Neural progenitor cell (in vitro differentiated cells): ENCODE measurements around the gene CDCA7L. TPM values are rescaled to one million over a fixed set of nuclear protein-coding genes. Genes with fewer than 3 reads are reported as not detected.
A peak's percentile ranks its signal among the peaks of the same experiment; 100 is the strongest.
"Not testable (repeated sequence)": the region's sequence is repeated elsewhere in the genome, so short reads cannot be mapped to it uniquely, and the experiment has no call there.

Experiments used
- DNase-seq: peaks from one replicate; pipeline ENCODE4 v3.0.0-alpha.2; 2016; ENCODE audit warnings: low spot score
- H2AFZ ChIP-seq: fragments of 200-600 bp; sonication (generic); replicated peaks from 2 replicates; pipeline ENCODE4 v1.6.1; 2016; ENCODE audit warnings: antibody characterized with exemption
- H3F3A ChIP-seq: fragments of 200-600 bp; sonication (generic); 2 replicates; pipeline ENCODE4 v1.6.1; 2016; ENCODE audit warnings: antibody characterized with exemption, low read depth
- H3K27ac ChIP-seq: fragments of 200-600 bp; sonication (generic); 2 replicates; pipeline ENCODE4 v1.5.1; 2016; ENCODE audit warnings: mild to moderate bottlenecking
- H3K27me3 ChIP-seq: fragments of 200-600 bp; sonication (generic); 2 replicates; pipeline ENCODE4 v1.6.1; 2016; ENCODE audit warnings: mild to moderate bottlenecking, moderate library complexity
- H3K36me3 ChIP-seq: fragments of 200-600 bp; sonication (generic); 2 replicates; pipeline ENCODE4 v1.5.1; 2016
- H3K4me1 ChIP-seq: fragments of 200-600 bp; sonication (generic); 2 replicates; pipeline ENCODE4 v1.6.1; 2016; ENCODE audit warnings: mixed run types
- H3K4me2 ChIP-seq: fragments of 200-600 bp; sonication (generic); 2 replicates; pipeline ENCODE4 v1.6.1; 2016
- H3K4me3 ChIP-seq: fragments of 200-600 bp; sonication (generic); 2 replicates; pipeline ENCODE4 v1.5.1; 2016
- H3K79me2 ChIP-seq: fragments of 200-600 bp; sonication (generic); 2 replicates; pipeline ENCODE4 v1.6.1; 2016; ENCODE audit warnings: low read depth
- H3K9ac ChIP-seq: fragments of 200-600 bp; sonication (generic); 2 replicates; pipeline ENCODE4 v1.6.1; 2016
- H3K9me3 ChIP-seq: fragments of 200-600 bp; sonication (generic); 2 replicates; pipeline ENCODE4 v1.5.1; 2016; ENCODE audit warnings: low read depth
- H4K20me1 ChIP-seq: fragments of 200-600 bp; sonication (generic); 2 replicates; pipeline ENCODE4 v1.6.1; 2016; ENCODE audit warnings: low read depth
- H3K27ac Mint-ChIP-seq: 3 replicates; pipeline ENCODE4 v1.8.0; 2021; ENCODE audit warnings: mixed read lengths
- H3K27me3 Mint-ChIP-seq: 2 replicates; pipeline ENCODE4 v1.8.0; 2022; ENCODE audit warnings: low read depth, mild to moderate bottlenecking, inconsistent platforms, moderate library complexity, mixed read lengths; ENCODE audit not compliant: insufficient read depth
- H3K36me3 Mint-ChIP-seq: 3 replicates; pipeline ENCODE4 v1.8.0; 2021; ENCODE audit warnings: mixed read lengths
- H3K4me1 Mint-ChIP-seq: 3 replicates; pipeline ENCODE4 v1.8.0; 2021; ENCODE audit warnings: mixed read lengths
- H3K4me3 Mint-ChIP-seq: 3 replicates; pipeline ENCODE4 v1.8.0; 2021; ENCODE audit warnings: mild to moderate bottlenecking, moderate library complexity, mixed read lengths
- H3K9me3 Mint-ChIP-seq: 3 replicates; pipeline ENCODE4 v1.8.0; 2020; ENCODE audit warnings: mixed read lengths
- EZH2 ChIP-seq: fragments of 200-600 bp; sonication (generic); IDR thresholded peaks from 2 replicates; pipeline ENCODE4 v1.6.1; 2017; ENCODE audit warnings: antibody characterized with exemption, mild to moderate bottlenecking, moderate library complexity
- EZH2phosphoT487 ChIP-seq: fragments of 200-600 bp; sonication (generic); IDR thresholded peaks from 2 replicates; pipeline ENCODE4 v1.6.1; 2017; ENCODE audit warnings: antibody characterized with exemption
- total RNA-seq: library from RNA; depleted of rRNA; stranded (reverse); fragments of >200 nt; gene quantifications from 2 replicates; pipeline ENCODE4 v1.2.3, GENCODE V29; 2015; ENCODE audit warnings: low replicate concordance
- TF ChIP-seq, protein P1 (sequence below): fragments of 200-600 bp; sonication (generic); IDR thresholded peaks from 2 replicates; pipeline ENCODE4 v1.5.1; 2017; ENCODE audit warnings: antibody characterized with exemption, mild to moderate bottlenecking

CDCA7L gene
- total RNA-seq, 1 donor from 2014 or later = 39.9 TPM

DNA sequence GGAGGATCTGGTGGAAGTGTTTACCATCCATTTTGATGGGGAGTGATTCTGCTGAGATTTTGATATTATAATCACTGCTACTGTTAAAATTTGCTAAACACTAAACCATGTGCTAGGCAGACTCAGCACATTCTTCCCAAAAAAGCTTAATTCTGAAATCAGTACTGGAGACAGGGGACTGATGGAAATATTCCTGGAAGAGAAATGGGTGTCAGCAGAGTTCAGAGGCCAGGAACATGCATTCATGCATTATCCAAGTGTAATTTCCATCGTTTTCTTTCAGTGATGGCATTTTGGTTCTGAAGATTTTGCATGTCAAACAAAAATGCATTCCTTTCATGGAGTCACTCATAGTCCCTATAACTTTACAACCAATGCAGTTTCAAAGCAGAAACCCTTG lies 79.0 kb downstream of the CDCA7L start:
- Histone ChIP-seq H3K9ac (no peak overlapping the region), H2AFZ (peak overlapping the region; percentile 30), H3K27me3 (no peaks in the 10 kb centered on the region), H4K20me1 (no peaks in the 10 kb centered on the region), H3K9me3 (no peaks in the 10 kb centered on the region), H3F3A (no peaks in the 10 kb centered on the region), H3K27ac (no peak overlapping the region), H3K4me3 (no peak overlapping the region), H3K79me2 (no peaks in the 10 kb centered on the region), H3K4me2 (no peak overlapping the region), H3K36me3 (no peaks in the 10 kb centered on the region), H3K4me1 (peaks cover 11% of the 10 kb centered on the region)
- H3K4me1 Mint-ChIP-seq = peaks cover 35% of the 10 kb centered on the region
- no peaks in the 10 kb centered on the region for H3K27me3 Mint-ChIP-seq
- H3K27ac Mint-ChIP-seq = no peak overlapping the region
- H3K4me3 Mint-ChIP-seq = no peak overlapping the region
- no peak for TF ChIP-seq EZH2
- TF ChIP-seq, protein P1, sequence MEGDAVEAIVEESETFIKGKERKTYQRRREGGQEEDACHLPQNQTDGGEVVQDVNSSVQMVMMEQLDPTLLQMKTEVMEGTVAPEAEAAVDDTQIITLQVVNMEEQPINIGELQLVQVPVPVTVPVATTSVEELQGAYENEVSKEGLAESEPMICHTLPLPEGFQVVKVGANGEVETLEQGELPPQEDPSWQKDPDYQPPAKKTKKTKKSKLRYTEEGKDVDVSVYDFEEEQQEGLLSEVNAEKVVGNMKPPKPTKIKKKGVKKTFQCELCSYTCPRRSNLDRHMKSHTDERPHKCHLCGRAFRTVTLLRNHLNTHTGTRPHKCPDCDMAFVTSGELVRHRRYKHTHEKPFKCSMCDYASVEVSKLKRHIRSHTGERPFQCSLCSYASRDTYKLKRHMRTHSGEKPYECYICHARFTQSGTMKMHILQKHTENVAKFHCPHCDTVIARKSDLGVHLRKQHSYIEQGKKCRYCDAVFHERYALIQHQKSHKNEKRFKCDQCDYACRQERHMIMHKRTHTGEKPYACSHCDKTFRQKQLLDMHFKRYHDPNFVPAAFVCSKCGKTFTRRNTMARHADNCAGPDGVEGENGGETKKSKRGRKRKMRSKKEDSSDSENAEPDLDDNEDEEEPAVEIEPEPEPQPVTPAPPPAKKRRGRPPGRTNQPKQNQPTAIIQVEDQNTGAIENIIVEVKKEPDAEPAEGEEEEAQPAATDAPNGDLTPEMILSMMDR = no peak
- peaks cover 2% of the 10 kb centered on the region for H3K9me3 Mint-ChIP-seq
- no peaks in the 10 kb centered on the region for H3K36me3 Mint-ChIP-seq
- DNase-seq = no peak

DNA sequence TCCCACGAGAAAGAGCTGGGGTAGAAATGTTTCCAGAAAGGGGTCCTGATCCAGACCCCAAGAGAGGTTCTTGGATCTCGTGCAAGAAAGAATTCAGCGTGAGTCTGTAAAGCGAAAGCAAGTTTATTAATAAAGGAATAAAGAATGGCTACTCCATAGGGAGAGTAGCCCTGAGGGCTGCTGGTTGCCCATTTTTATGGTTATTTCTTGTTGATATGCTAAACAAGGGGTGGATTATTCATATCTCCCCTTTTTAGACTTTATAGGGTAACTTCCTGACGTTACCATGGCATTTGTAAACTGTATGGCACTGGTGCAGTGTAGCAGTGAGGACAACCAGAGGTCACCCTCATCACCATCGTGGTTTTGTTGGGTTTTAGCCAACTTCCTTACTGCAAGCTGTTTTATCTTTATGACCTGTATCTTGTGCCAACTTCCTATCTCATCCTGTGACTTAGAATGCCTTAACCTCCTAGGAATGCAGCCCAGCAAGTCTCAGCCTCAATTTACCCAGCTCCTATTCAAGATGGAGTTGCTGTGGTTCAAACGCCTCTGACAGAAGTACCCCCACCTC lies 80.0 kb downstream of the CDCA7L start:
- not testable (repeated sequence) for H2AFZ ChIP-seq, H3K27me3 ChIP-seq, H3K9ac ChIP-seq, H3K4me3 Mint-ChIP-seq, DNase-seq, H3K27ac ChIP-seq, H3K4me2 ChIP-seq, H3K79me2 ChIP-seq, H3K36me3 Mint-ChIP-seq, H3K36me3 ChIP-seq, H4K20me1 ChIP-seq, H3K4me3 ChIP-seq, H3F3A ChIP-seq, H3K27me3 Mint-ChIP-seq, H3K9me3 Mint-ChIP-seq, H3K9me3 ChIP-seq
- peaks cover 11% of the 10 kb centered on the region for H3K4me1 ChIP-seq
- H3K4me1 Mint-ChIP-seq = peaks cover 35% of the 10 kb centered on the region
- H3K27ac Mint-ChIP-seq = peak overlapping the region; percentile 2

- Mint-ChIP-seq H3K4me1 (no peaks in the 10 kb centered on the region), H3K36me3 (no peaks in the 10 kb centered on the region)
Measured at GRCh38 chr7:21851559-21851967, 94.1 kb downstream of the CDCA7L start.

More at GRCh38 chr7:21851559-21851967, 94.1 kb downstream of the CDCA7L start:
- Histone ChIP-seq H3K4me1 (no peaks in the 10 kb centered on the region), H3K4me2 (no peak overlapping the region), H3K4me3 (no peak overlapping the region), H3K79me2 (no peaks in the 10 kb centered on the region), H2AFZ (peak overlapping the region; percentile 12), H3K27ac (no peak overlapping the region), H3K9ac (no peak overlapping the region), H3K9me3 (no peaks in the 10 kb centered on the region), H3K36me3 (no peaks in the 10 kb centered on the region), H3K27me3 (no peaks in the 10 kb centered on the region), H3F3A (no peaks in the 10 kb centered on the region), H4K20me1 (no peaks in the 10 kb centered on the region)
- Mint-ChIP-seq H3K27me3 (no peaks in the 10 kb centered on the region), H3K9me3 (peaks cover 2% of the 10 kb centered on the region), H3K27ac (no peak overlapping the region), H3K4me3 (no peak overlapping the region)
- no peak for TF ChIP-seq EZH2phosphoT487
- TF ChIP-seq, protein P1 = no peak
- TF ChIP-seq EZH2 = no peak
- DNase-seq = no peak
